ENCODE results near the gene SLIT3. TPM values are rescaled to one million over a fixed set of nuclear protein-coding genes. Genes with fewer than 3 reads are reported as not detected.

SLIT3 gene
- total RNA-seq, 1 donor from 2014 or later: 5.0 TPM

- DNase-seq (ENCODE audit: low read depth): no peak
- Histone ChIP-seq H3K36me3 (ENCODE audit: control insufficient read depth, insufficient read depth, low read length) (no peaks in the 10 kb centered on the region), H3K4me3 (ENCODE audit: low read depth, low read length) (no peak overlapping the region), H3K27me3 (ENCODE audit: control insufficient read depth, insufficient read depth, low read length) (no peaks in the 10 kb centered on the region)
- no peak for TF ChIP-seq CTCF (IDR thresholded peaks at IDR 0.05; ENCODE audit: insufficient read depth, low read length, poor library complexity, severe bottlenecking)
Observed at GRCh38 chr5:168663276-168664004, 637.5 kb downstream of the SLIT3 start.

- Histone ChIP-seq H3K36me3 (ENCODE audit: control insufficient read depth, insufficient read depth, low read length) (no peaks in the 10 kb centered on the region), H3K27me3 (ENCODE audit: control insufficient read depth, insufficient read depth, low read length) (no peaks in the 10 kb centered on the region), H3K4me3 (ENCODE audit: low read depth, low read length) (no peak overlapping the region)
- no peak for TF ChIP-seq CTCF (IDR thresholded peaks at IDR 0.05; ENCODE audit: insufficient read depth, low read length, poor library complexity, severe bottlenecking)
- no peak for DNase-seq (ENCODE audit: low read depth)
Observed at GRCh38 chr5:168661593-168662485, 639.1 kb downstream of the SLIT3 start.

GRCh38 chr5:168660691-168661090 is 640.2 kb downstream of the SLIT3 start:
- Histone ChIP-seq H3K4me3 (ENCODE audit: low read depth, low read length) (no peak overlapping the region), H3K36me3 (ENCODE audit: control insufficient read depth, insufficient read depth, low read length) (no peaks in the 10 kb centered on the region), H3K27me3 (ENCODE audit: control insufficient read depth, insufficient read depth, low read length) (no peaks in the 10 kb centered on the region)
- DNase-seq (ENCODE audit: low read depth): no peak
- no peak for TF ChIP-seq CTCF (IDR thresholded peaks at IDR 0.05; ENCODE audit: insufficient read depth, low read length, poor library complexity, severe bottlenecking)

GRCh38 chr5:168659286-168659847 is 641.6 kb downstream of the SLIT3 start:
- Histone ChIP-seq H3K27me3 (ENCODE audit: control insufficient read depth, insufficient read depth, low read length) (no peaks in the 10 kb centered on the region), H3K4me3 (ENCODE audit: low read depth, low read length) (no peak overlapping the region), H3K36me3 (ENCODE audit: control insufficient read depth, insufficient read depth, low read length) (no peaks in the 10 kb centered on the region)
- no peak for DNase-seq (ENCODE audit: low read depth)
- TF ChIP-seq CTCF (IDR thresholded peaks at IDR 0.05; ENCODE audit: insufficient read depth, low read length, poor library complexity, severe bottlenecking): no peak

GRCh38 chr5:168658394-168658793 is 642.5 kb downstream of the SLIT3 start:
- no peak for TF ChIP-seq CTCF (IDR thresholded peaks at IDR 0.05; ENCODE audit: insufficient read depth, low read length, poor library complexity, severe bottlenecking)
- Histone ChIP-seq H3K4me3 (ENCODE audit: low read depth, low read length) (no peak overlapping the region), H3K27me3 (ENCODE audit: control insufficient read depth, insufficient read depth, low read length) (no peaks in the 10 kb centered on the region), H3K36me3 (ENCODE audit: control insufficient read depth, insufficient read depth, low read length) (no peaks in the 10 kb centered on the region)
- DNase-seq (ENCODE audit: low read depth): no peak
